Fibroblast of mammary gland (primary cell): Measurements from ENCODE around the gene SVIL.

Experiments used
- DNase-seq: peaks from one replicate; pipeline ENCODE4 v3.0.0-alpha.2; 2010; ENCODE audit warnings: low read depth
- H3K4me3 ChIP-seq: 2 replicates; pipeline ENCODE4 v1.5.1; 2011; ENCODE audit warnings: low read depth, mild to moderate bottlenecking, low read length, moderate library complexity; ENCODE audit not compliant: control insufficient read depth
- TF ChIP-seq, protein P1 (sequence below): conservative IDR thresholded peaks from 2 replicates; pipeline ENCODE4 v1.5.1; 2011; ENCODE audit warnings: low read depth, low read length, inconsistent platforms; ENCODE audit not compliant: control insufficient read depth, insufficient read depth

SVIL gene

DNA sequence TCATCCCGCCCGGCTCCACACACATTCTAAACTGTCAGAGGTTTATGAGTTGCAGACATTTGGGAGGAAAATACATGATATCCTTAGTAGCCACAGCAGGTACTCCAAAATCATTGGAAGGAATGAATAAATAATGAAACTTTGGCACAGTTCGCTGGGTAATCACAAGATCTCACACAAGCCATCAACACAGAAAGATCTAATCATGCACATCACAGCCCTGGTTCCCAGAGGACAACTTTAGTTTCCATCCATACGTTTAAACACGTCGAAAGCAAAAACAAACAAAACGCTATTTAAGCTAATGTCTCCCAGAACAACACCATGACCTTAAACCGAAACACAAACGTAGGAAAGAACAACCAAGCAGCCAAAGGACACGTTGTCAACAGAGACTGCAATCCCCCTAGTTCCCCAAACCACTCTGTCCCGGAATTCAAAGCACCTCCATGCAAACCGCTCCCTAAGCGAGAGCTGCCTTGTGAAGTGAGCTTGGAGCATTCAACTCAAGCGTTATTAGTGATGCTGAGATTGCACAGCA, 12.3 kb downstream of the SVIL start:
- TF ChIP-seq, protein P1, sequence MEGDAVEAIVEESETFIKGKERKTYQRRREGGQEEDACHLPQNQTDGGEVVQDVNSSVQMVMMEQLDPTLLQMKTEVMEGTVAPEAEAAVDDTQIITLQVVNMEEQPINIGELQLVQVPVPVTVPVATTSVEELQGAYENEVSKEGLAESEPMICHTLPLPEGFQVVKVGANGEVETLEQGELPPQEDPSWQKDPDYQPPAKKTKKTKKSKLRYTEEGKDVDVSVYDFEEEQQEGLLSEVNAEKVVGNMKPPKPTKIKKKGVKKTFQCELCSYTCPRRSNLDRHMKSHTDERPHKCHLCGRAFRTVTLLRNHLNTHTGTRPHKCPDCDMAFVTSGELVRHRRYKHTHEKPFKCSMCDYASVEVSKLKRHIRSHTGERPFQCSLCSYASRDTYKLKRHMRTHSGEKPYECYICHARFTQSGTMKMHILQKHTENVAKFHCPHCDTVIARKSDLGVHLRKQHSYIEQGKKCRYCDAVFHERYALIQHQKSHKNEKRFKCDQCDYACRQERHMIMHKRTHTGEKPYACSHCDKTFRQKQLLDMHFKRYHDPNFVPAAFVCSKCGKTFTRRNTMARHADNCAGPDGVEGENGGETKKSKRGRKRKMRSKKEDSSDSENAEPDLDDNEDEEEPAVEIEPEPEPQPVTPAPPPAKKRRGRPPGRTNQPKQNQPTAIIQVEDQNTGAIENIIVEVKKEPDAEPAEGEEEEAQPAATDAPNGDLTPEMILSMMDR = no peak
- no peak overlapping the region for H3K4me3 ChIP-seq
- no peak for DNase-seq

DNA sequence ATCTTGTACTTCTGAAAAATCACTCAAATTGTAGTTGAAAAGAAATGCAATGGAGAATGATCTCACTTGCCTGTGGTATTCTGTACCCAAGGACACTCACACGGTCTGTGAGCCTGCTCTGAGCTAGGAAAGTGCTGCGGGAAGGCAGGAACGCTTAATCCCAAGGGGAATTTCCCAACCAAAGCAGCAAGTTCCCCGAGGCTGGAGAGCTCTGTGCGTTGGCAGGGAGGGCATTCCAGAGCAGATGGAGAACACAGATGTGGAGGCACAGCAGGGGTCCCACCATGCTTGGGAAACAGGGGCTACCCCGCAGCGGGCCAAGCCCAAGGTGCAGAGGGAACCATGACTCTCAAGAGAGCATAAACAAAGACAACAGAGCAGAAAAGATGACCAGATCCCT, 13.6 kb downstream of the SVIL start:
- no peak overlapping the region for H3K4me3 ChIP-seq
- peak; percentile 83 for DNase-seq
- TF ChIP-seq, protein P1 = no peak

DNA sequence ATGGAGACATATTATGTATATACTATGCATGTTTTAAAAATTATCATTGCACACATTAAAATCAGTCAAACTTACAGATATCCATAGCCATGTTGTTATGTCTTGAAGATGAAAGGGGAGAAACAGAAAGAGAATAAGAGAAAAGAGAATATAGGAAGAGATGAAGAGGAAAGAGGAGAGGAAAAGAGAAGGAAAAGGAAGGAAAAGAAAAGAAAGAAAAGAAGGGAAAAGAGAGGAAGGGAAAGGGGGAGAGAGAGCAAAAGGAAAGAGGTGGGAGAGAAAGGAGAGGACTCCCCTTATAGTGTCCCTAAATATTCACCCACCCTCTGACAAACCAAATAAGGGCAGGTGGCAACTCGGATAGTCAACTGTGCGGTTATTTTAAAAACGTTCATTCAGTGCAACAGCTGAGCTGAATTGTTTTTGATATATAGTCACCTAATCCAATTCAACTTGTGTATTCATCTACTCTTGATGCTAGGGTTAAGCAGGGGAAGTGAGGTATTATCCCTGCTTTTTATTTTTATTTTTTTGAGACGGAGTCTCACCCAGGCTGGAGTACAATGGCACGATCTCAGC, 14.6 kb downstream of the SVIL start:
- no peak overlapping the region for H3K4me3 ChIP-seq
- TF ChIP-seq, protein P1 = no peak

DNA sequence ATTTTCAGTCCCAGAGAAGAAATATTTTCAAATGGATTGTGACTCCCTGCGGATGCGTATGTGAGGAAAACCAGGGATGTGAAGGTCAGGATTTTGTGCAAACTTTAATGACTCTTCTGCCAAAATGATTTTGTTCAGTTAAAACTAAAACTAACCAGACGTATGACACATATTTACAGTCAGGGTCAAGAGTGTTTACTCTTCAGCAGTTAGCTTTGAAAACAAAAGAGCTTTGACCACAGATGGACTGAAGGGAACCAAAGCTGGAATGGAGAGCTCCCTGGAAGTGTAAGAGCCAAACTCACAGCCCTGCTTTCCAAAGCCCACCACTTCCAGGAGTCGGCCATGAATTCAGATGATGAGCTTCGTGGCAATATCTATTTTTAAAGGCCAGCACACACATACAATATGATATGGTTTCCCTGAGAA, 15.5 kb downstream of the SVIL start:
- TF ChIP-seq, protein P1 = no peak
- H3K4me3 ChIP-seq = no peak overlapping the region
- peak; percentile 82 for DNase-seq

More for the DNA sequence above, 14.6 kb downstream of the SVIL start:
- no peak for DNase-seq

DNA sequence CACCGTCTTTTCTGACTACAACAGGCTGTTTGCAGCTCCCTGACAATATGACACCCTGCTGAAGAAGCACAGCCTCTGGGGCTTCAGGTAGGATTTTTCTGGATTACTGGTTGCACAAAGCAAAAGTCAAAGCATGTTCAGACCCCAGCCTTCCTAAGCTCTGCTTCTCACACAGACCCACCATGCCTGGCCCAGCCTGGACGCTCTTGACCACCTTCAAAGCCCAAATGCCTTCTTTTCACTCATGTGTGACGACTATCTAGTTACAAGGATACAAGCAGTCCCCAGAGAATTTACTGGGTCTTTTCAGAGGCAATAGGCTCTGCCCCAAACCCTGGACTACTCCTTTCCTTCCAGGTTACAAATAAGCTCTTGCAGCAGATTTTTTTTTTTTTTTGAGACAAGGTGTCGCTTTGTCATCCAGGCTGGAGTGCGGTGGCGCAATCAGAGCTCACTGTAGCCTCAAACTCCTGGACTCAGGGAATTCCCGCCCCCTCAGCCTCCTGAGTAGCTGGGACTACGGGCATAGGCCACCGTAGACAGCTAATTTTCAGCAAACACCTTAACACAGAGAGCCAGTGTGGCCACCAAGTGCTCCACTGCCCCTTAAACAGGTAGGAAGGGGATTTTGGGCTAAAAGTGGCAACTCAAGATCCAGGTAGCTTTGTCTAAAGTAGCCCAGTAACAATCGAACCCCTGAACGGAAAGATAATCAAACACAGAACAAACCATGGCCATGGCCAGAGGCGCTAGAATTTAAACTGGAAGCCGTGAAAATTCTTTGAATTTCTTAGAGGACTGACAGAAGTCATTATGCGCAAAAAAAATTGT, 16.2 kb downstream of the SVIL start:
- TF ChIP-seq, protein P1 = no peak
- no peak overlapping the region for H3K4me3 ChIP-seq
- peak; percentile 72 for DNase-seq

DNA sequence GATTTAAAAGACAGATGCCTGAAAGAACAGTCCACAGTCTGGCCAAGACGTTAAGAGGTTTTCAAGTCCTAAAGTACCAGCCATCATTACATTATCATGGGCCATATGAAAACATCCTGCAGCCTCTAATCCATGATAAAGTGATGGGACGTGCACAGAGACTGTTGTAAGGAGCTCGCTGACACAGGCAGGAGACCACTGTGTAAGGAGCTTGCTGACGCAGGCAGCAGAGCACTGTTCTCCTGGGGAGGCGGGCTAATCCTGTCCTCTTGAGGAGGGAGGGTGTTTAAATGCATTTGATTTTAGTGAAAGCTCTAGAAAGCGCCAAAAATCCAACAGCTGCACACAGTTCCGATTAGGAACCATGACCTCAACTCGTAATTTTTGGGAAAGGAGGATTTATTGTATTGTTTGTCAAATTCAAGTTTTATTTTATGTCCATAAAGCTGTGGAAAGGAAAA, 16.9 kb downstream of the SVIL start:
- TF ChIP-seq, protein P1 = no peak
- H3K4me3 ChIP-seq = no peak overlapping the region
- peak; percentile 39 for DNase-seq
